GM21529 (cell line): ENCODE data around the gene VSTM1.

Experiments used
- ATAC-seq: cut with Tn5 transposase; IDR thresholded peaks from one replicate; pipeline ENCODE4 v1.9.1; 2021; ENCODE audit not compliant: unreplicated experiment

The VSTM1 gene

GRCh38 chr19:54013866-54014265 lies 49.8 kb downstream of the VSTM1 start:
- no peak for ATAC-seq

- no peak for ATAC-seq
Measured at GRCh38 chr19:54011507-54012211, 52.0 kb downstream of the VSTM1 start.

- ATAC-seq = no peak
Measured at GRCh38 chr19:54010474-54010873, 53.2 kb downstream of the VSTM1 start.

- no peak for ATAC-seq
Measured at GRCh38 chr19:54009440-54009839, 54.3 kb downstream of the VSTM1 start.

GRCh38 chr19:54002495-54003315 lies 61.0 kb downstream of the VSTM1 start:
- ATAC-seq = no peak

GRCh38 chr19:54001496-54001895 lies 62.2 kb downstream of the VSTM1 start:
- ATAC-seq = no peak

GRCh38 chr19:53999694-54000093 lies 64.0 kb downstream of the VSTM1 start:
- no peak for ATAC-seq

- ATAC-seq = no peak
Measured at GRCh38 chr19:53998223-53998622, 65.5 kb downstream of the VSTM1 start.

- ATAC-seq = no peak
Measured at GRCh38 chr19:53994811-53995210, 68.9 kb downstream of the VSTM1 start.

GRCh38 chr19:53993448-53993847 lies 70.2 kb downstream of the VSTM1 start:
- ATAC-seq = no peak

- ATAC-seq = no peak
Measured at GRCh38 chr19:53992815-53993214, 70.9 kb downstream of the VSTM1 start.

GRCh38 chr19:53992211-53992610 lies 71.5 kb downstream of the VSTM1 start:
- ATAC-seq = no peak

GRCh38 chr19:53991224-53992113 lies 72.2 kb downstream of the VSTM1 start, which contains the start of gene CACNG6:
Gene CACNG6 (plus strand): TSS chr19:53991637. CDS start chr19:53992878, 1,241 bp downstream.
- no peak for ATAC-seq
